ENCODE data around the gene SPOPL.

GRCh38 chr2:138609446-138609845 lies 107.9 kb downstream of the SPOPL start:
- TF ChIP-seq CTCF (IDR thresholded peaks at IDR 0.05): no peak
- no peak for TF ChIP-seq POLR2A (IDR thresholded peaks at IDR 0.05)

Measured in Peyer's patch (tissue), 4 donors.